GM18951 (cell line): Measurements from ENCODE around the gene GPX7.
"Not testable (repeated sequence)": the region's sequence is repeated elsewhere in the genome, so short reads cannot be mapped to it uniquely, and the experiment has no call there.

Source experiments
- POLR2A ChIP-seq: IDR thresholded peaks from 4 replicates; pipeline ENCODE4 v1.6.1; 2011; ENCODE audit warnings: mild to moderate bottlenecking; ENCODE audit not compliant: insufficient read length, insufficient read depth; ENCODE audit errors: extremely low read depth
- in situ Hi-C: fragments of 300-500 bp; cut with MboI; formaldehyde crosslinking; loops from one replicate; pipeline ENCODE4 v1.12.0; 2022; ENCODE audit warnings: low sequenced_read_pairs, mixed read lengths, inconsistent platforms; ENCODE audit not compliant: unreplicated experiment

GPX7 gene

GRCh38 chr1:52571783-52572182 lies 30.4 kb upstream of the GPX7 start:
- in situ Hi-C loops: no loop called here
- no peak for TF ChIP-seq POLR2A

DNA sequence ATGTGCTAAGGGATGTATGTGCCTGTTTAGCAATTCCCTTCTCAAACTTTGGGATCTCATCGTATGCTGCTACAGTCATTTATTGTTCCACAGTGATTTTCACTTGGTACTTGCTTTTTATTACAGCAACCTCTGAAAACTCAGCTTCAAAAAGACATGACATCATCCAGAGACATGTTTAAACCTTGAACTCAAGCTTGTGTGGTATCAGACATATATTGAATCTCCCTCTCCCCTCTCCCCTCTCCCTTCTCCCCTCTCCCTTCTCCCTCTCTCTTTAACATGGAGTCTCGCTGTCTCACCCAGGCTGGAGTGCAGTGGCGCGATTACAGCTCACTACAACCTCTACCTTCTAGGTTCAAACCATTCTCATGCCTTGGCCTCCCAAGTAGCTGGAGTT lies 29.8 kb upstream of the GPX7 start:
- no peak for TF ChIP-seq POLR2A
- in situ Hi-C loops: no loop called here

- TF ChIP-seq POLR2A: no peak
- in situ Hi-C loops: no loop called here
Measured at GRCh38 chr1:52574594-52574993, 27.6 kb upstream of the GPX7 start.

DNA sequence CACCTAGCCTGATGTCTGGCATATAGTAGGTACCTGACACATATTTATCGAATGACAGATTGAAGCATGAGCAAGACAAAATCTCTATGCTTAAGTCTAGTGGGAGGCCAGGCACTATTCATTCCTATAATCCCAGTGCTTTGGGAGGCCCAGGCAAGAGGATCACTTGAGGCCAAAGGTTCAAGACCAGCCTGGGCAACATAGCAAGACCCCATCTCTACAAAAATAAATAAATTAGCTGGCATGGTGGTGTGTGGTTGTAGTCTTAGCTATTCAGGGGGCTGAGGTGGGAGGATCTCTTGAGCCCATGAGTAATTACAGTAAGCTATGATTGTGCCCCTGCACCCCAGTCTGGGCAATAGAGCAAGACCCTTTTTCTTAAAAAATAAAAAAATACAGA lies 26.1 kb upstream of the GPX7 start:
- in situ Hi-C loops: no loop called here
- no peak for TF ChIP-seq POLR2A

- in situ Hi-C loops: not testable (repeated sequence)
Measured at GRCh38 chr1:52578066-52578465, 24.1 kb upstream of the GPX7 start.

GRCh38 chr1:52579415-52579814 lies 22.8 kb upstream of the GPX7 start:
- TF ChIP-seq POLR2A: no peak

DNA sequence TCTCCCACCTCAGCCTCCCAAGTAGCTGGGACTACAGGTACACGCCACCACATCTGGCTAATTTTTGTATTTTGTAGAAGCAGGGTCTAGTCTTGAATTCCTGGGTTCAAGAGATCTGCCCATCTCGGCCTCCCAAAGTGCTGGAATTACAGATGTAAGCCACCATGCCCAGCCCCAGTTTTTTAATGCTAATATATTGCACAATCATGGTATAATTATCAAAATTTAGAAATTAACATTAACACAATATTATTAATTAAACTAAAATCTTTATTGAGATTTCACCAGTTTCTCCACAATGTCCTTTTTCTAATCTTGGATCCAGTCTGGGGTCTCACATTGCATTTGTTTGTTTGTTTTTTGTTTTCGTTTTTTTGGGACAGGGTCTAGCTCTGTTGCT lies 21.9 kb upstream of the GPX7 start:
- in situ Hi-C loops: no loop called here
- no peak for TF ChIP-seq POLR2A

More at GRCh38 chr1:52579415-52579814, 22.8 kb upstream of the GPX7 start:
- in situ Hi-C loops: no loop called here

DNA sequence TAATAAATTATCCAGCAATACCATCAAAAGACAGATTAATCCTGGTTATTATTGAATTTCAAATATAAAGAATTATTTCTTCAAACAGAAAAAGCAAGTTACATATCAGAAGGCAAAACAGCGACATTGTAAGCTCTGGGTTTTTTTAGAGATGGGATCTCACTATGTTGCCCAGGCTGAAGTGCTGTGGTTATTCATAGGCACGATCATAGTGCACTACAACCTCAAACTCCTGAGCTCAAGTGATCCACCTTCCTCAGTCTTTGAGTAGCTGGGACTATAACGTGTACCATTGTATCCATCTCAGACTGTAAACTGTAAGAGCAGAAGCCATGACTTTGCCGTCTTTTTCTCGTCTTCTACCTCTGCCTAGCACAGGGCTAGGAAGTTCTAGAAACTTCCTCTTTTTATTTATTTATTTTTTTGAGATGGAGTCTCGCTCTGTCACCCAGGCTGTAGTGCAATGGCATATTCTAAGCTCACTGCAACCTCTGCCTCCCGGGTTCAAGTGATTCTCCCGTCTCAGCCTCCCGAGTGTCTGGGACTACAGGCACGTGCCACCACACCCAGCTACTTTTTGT lies 20.0 kb upstream of the GPX7 start:
- TF ChIP-seq POLR2A: no peak
- in situ Hi-C loops: no loop called here

DNA sequence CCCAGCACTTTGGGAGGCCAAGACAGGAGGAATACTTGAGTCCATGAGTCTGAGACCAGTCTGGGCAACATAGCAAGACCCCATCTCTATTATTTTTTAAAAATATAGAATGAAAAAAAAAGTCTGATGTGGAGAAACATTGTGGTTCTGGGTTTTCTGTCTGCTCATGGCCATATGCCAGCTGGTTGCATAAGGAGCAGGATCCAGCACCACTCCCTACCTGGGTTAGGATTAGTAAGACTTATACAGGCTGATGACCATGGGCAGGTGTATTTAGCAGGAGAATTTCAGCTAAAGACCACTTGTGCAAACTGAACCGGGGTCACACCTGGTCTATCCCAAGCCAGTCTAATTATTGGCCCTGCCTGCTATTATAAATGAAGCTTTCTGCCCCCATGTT lies 16.7 kb upstream of the GPX7 start:
- no peak for TF ChIP-seq POLR2A
- in situ Hi-C loops: no loop called here

DNA sequence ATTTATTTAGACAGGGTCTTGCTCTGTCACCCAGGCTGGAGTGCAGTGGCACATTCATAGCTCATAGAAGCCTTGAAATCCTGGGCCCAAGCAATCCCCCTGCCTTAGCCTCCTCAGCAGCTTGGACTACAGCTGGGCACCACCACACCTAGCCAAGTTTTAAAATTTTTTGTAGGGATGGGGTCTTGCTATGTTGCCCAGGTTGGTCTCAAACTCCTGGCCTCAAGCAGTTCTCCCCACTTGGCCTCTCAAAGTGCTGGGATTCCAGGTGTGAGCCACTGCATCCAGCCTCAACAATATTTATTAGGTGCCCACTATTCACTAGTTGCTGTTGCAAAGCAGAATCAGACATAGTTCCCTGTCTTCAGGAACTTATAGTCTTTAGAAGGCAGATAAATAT lies 14.1 kb upstream of the GPX7 start:
- TF ChIP-seq POLR2A: no peak
- in situ Hi-C loops: no loop called here

DNA sequence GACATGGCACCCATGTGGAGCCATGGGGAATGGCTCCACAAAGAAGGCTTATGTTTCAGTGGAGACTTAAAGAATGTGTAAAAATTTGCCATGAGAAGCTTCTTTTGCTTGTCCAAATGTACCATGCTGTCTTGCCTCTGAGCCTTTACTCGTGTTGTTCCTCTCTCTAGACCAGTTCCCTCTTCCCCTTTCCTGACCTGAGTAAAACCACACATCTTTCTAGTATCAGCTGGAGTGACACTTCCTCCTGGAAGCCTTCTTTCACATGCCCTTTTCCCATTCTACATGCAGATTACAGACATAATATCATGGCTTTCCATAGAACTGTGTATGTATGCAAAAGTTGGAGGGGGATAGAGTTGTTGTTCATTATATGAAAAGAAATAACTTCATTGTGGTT lies 13.6 kb upstream of the GPX7 start:
- no peak for TF ChIP-seq POLR2A
- in situ Hi-C loops: no loop called here

DNA sequence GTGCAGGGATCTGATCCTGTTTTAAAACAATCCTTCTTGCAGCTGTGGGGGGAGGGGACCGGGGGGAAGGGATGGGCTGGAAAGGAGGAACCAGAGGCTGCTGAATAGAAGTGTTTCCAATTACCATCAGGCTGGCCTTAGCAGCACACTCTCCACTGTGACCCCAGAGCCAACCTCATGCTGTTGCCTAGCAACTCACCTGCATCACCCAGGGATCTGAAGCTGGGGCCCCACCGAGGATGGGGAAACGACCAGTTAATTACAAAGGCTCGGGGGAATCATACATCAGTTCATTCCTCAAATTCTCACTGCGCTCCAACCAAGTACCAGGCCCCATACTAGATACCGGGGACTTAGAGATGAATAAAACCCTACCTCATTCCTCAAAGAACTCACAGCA lies 11.9 kb upstream of the GPX7 start:
- in situ Hi-C loops: no loop called here
- TF ChIP-seq POLR2A: no peak

DNA sequence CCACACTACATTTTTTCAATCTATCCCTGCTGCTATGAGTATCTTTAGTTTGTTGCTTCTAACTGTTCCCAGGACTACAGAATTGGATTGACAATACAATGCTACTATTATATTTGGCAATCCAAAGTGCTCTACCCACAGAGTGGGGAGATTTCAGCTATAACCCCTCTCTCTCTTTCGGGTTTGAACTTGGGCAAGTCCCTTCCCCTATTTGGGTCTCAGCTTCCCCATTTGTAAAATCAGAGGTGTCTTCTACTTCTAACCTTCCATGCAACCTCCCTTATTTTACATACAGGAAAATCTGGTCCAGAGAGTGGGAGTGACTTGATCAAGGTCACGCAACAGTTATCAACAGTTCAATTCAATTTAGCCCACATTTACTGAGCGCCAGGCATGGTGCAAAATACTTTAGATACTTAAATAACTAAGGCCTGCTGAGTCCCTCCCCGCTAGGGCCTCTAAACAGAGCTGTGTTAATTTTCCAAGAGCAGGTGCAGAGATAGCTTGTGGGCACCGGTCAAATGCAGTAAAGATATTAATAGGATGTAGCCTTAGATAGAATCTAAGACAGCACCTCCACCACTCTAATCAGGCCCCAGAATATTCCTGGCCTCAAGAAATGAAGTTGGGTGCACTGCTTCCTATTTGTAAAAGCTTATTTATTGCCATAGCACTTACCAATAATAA lies 9.4 kb upstream of the GPX7 start:
- in situ Hi-C loops: no loop called here
- TF ChIP-seq POLR2A: no peak

- in situ Hi-C loops: no loop called here
- TF ChIP-seq POLR2A: no peak
Measured at GRCh38 chr1:52593495-52593894, 8.7 kb upstream of the GPX7 start.

DNA sequence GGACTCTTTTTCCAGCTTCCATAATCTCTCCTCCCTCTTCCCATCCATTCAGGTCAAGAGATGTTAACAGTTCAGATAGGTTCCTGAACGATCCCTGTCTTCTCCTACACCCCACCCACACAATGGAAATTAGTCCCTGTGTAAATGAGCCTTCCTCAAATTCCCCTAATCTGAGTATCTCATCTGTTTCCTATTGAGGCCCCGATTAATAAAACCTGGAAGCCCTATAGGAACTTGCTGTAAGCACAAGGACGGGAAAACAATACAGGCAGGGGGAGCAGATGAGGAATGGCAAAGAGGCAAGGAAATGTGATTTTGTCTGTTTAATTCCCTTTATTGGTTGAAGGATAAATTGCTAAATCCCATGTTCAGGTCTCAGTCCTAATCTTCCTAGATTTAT lies 7.1 kb upstream of the GPX7 start:
- no peak for TF ChIP-seq POLR2A
- in situ Hi-C loops: no loop called here
